CD8-positive, alpha-beta memory T cell (primary cell): ENCODE measurements around the gene NFIC. TPM values are rescaled to one million over a fixed set of nuclear protein-coding genes. Genes with fewer than 3 reads are reported as not detected.
A peak's percentile ranks its signal among the peaks of the same experiment; 100 is the strongest.

Experiments
- CTCF ChIA-PET: fragments of 350-600 bp; sonication (Branson Sonifier 250); formaldehyde crosslinking; loops from one replicate; lab custom pipeline; 2021; ENCODE audit warnings: antibody characterized with exemption; lab: Charles Lee
- POLR2A ChIA-PET: fragments of 350-600 bp; sonication (Branson Sonifier 250); formaldehyde crosslinking; loops from one replicate; lab custom pipeline; 2021; ENCODE audit warnings: antibody characterized with exemption; lab: Charles Lee
- DNase-seq, 5 donors: peaks; one replicate each; pipeline versions ENCODE4 v3.0.0 to v3.0.0-alpha.2; 2020 to 2022; ENCODE audit warnings: mixed read lengths in 1 of 5
- H3K27ac ChIP-seq: one replicate; pipeline ENCODE4 v1.7.0; 2013; ENCODE audit warnings: low read depth, mild to moderate bottlenecking, low read length, moderate library complexity
- H3K27me3 ChIP-seq: 2 replicates; pipeline ENCODE4 v1.7.0; 2013; ENCODE audit warnings: low read length, mild to moderate bottlenecking; ENCODE audit not compliant: insufficient read depth, poor library complexity, severe bottlenecking
- H3K36me3 ChIP-seq: 2 replicates; pipeline ENCODE4 v1.7.0; 2013; ENCODE audit warnings: mild to moderate bottlenecking, low read length, moderate library complexity; ENCODE audit not compliant: insufficient read depth
- H3K4me1 ChIP-seq: 2 replicates; pipeline ENCODE4 v1.7.0; 2013; ENCODE audit warnings: mild to moderate bottlenecking, low read length, moderate library complexity; ENCODE audit not compliant: insufficient read depth
- H3K4me3 ChIP-seq: 2 replicates; pipeline ENCODE4 v1.7.0; 2013; ENCODE audit warnings: mild to moderate bottlenecking, low read length
- H3K9me3 ChIP-seq: 2 replicates; pipeline ENCODE4 v1.7.0; 2013; ENCODE audit warnings: mild to moderate bottlenecking, low read length
- H3K27ac Mint-ChIP-seq, 8 donors: one replicate each; pipeline ENCODE4 v1.8.0; 2020 to 2021; ENCODE audit warnings: mixed read lengths in 8 of 8, mild to moderate bottlenecking in 6 of 8, inconsistent platforms in 3 of 8, moderate library complexity in 3 of 8
- H3K27me3 Mint-ChIP-seq, 2 donors: one replicate each; pipeline ENCODE4 v1.8.0; 2020 to 2021; ENCODE audit warnings: mixed read lengths in 2 of 2, mild to moderate bottlenecking in 1 of 2, moderate library complexity in 1 of 2
- H3K36me3 Mint-ChIP-seq, 3 donors: one replicate each; pipeline ENCODE4 v1.8.0; 2020 to 2021; ENCODE audit warnings: mixed read lengths in 3 of 3, inconsistent platforms in 1 of 3, mild to moderate bottlenecking in 1 of 3
- H3K4me1 Mint-ChIP-seq, 3 donors: one replicate each; pipeline ENCODE4 v1.8.0; 2020 to 2021; ENCODE audit warnings: mixed read lengths in 3 of 3, inconsistent platforms in 1 of 3, mild to moderate bottlenecking in 1 of 3
- H3K4me3 Mint-ChIP-seq, 7 donors: one replicate each; pipeline ENCODE4 v1.8.0; 2020 to 2021; ENCODE audit warnings: mixed read lengths in 7 of 7, mild to moderate bottlenecking in 6 of 7, moderate library complexity in 4 of 7, inconsistent platforms in 2 of 7
- H3K9me3 Mint-ChIP-seq, 5 donors: one replicate each; pipeline ENCODE4 v1.8.0; 2020 to 2022; ENCODE audit warnings: mixed read lengths in 5 of 5, mild to moderate bottlenecking in 3 of 5, moderate library complexity in 2 of 5, inconsistent platforms in 1 of 5
- polyA plus RNA-seq: library from polyadenylated mRNA; unstranded; fragments of 300-500 nt; fragmentation: Illumina TruSeq; gene quantifications from one replicate; pipeline ENCODE4 v1.2.3, GENCODE V29; 2021
- total RNA-seq, 2 experiments: library from RNA; stranded (reverse); gene quantifications; one replicate each; pipeline ENCODE4 v1.2.3, GENCODE V29; 2021

The NFIC gene
- total and polyA plus RNA-seq, 3 experiments from 2014 or later = 16.1 to 19.4 (median 17.8) TPM

DNA sequence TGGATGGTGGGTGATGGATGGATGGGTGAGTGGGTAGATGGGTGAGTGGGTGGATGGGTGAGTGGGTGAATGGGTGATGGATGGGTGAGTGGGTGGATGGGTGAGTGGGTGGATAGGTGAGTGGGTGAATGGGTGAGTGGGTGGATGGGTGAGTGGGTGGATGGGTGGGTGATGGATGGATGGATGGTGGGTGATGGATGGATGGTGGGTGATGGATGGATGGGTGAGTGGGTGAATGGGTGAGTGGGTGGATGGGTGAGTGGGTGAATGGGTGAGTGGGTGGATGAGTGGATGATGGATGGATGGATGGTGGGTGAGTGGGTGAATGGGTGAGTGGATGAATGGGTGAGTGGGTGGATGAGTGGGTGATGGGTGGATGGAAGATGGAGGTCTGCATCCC, 111.1 kb downstream of the NFIC start:
- Histone ChIP-seq H3K27me3 (no peaks in the 10 kb centered on the region), H3K36me3 (no peaks in the 10 kb centered on the region), H3K4me3 (no peak overlapping the region), H3K4me1 (peaks cover 9% of the 10 kb centered on the region), H3K27ac (no peak overlapping the region), H3K9me3 (no peaks in the 10 kb centered on the region)
- Mint-ChIP-seq H3K9me3 (no peaks in the 10 kb centered on the region), H3K27ac (no peak overlapping the region), H3K36me3 (no peaks in the 10 kb centered on the region), H3K4me3 (no peak overlapping the region), H3K27me3 (no peaks in the 10 kb centered on the region), H3K4me1 (peaks cover 10 to 16% (median 12%) of the 10 kb centered on the region in 3 donors)
- no peak for DNase-seq
- POLR2A ChIA-PET = no interaction called here
- CTCF ChIA-PET = no interaction called here

DNA sequence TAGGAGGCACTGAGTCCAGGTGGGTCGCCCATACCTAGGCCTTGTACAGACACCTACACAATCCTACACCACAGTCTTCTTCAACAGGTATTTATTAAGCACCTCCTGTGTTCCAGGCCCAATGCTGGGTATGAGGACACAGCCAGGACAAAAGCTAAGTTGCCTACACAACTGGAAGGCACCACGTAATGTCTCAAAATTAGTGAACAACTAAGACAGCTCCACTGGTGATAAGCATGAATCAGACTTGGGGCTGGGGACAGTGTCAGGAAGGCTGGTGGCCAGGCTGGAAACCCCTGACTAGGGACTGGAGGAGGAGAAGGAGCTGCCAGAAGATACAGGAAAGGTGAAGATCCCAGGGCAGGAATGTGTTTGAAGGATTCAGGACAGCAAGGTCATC, 111.6 kb downstream of the NFIC start:
- no peaks in the 10 kb centered on the region for H3K36me3 ChIP-seq
- no peaks in the 10 kb centered on the region for H3K27me3 ChIP-seq
- ChIA-PET POLR2A (no interaction called here), CTCF (no interaction called here)
- Mint-ChIP-seq H3K36me3 (no peaks in the 10 kb centered on the region), H3K4me1 (peaks cover 10 to 16% (median 12%) of the 10 kb centered on the region in 3 donors), H3K9me3 (no peaks in the 10 kb centered on the region), H3K27me3 (no peaks in the 10 kb centered on the region), H3K27ac (peak overlapping the region in 3 of 8 donors; percentile 29 to 91 (median 69)), H3K4me3 (peak overlapping the region in 5 of 7 donors; percentile 5 to 70 (median 62))
- no peaks in the 10 kb centered on the region for H3K9me3 ChIP-seq
- H3K27ac ChIP-seq = no peak overlapping the region
- no peak for DNase-seq
- H3K4me3 ChIP-seq = no peak overlapping the region
- H3K4me1 ChIP-seq = peaks cover 9% of the 10 kb centered on the region

DNA sequence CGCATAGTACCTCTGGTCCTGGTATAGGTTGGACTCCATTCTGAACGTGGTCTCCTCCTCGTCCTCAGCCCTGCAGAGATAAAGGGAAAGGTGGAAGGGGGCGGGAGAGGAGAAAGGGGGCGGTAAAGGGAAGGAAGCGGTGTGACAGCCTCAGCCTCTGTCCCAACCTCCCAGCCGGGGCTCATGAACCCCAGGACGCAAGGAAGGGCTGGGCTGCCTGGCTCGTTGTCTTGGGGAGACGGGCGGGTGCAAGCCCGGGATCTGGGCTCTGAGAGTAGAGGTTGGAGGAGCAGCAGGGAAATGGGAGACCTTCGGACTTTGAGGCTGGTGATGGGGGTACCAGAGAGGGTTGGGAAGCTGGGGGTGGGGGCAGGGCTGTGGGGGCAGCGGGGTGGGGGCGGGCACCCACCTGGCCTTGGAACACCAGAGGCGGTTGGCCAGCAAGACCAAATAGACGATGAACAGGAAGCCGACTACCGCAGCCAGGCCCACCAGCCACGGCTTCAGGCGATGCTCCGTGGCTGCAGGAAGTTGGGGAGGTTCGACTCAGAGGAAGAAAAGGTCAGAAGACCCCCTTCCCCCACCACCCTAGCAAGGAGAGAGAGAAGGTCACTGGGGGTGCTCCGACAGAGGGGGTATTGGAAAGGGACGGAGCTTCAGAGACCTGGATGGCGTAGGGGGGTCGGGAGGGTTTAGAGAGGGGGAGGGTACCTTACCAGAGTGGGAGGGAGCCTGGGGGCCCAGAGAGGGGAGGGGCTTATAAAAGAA, 112.2 kb downstream of the NFIC start:
- H3K4me3 ChIP-seq = no peak overlapping the region
- DNase-seq = peak in 2 of 5 donors; percentile 3 to 20
- peaks cover 9% of the 10 kb centered on the region for H3K4me1 ChIP-seq
- POLR2A ChIA-PET = interaction anchor here (0.6 kb wide), 1 partner anchor 137 kb away, joined by 4 read pairs; no protein-coding TSS in a partner anchor
- peak overlapping the region in 4 of 8 donors; percentile 22 to 84 (median 74) for H3K27ac Mint-ChIP-seq
- peaks cover 10 to 16% (median 12%) of the 10 kb centered on the region in 3 donors for H3K4me1 Mint-ChIP-seq
- no peaks in the 10 kb centered on the region for H3K36me3 ChIP-seq
- H3K9me3 ChIP-seq = no peaks in the 10 kb centered on the region
- H3K27ac ChIP-seq = no peak overlapping the region
- peak overlapping the region in 5 of 7 donors; percentile 62 to 79 (median 72) for H3K4me3 Mint-ChIP-seq
- H3K27me3 Mint-ChIP-seq = no peaks in the 10 kb centered on the region
- CTCF ChIA-PET = interaction anchor here (0.9 kb wide), 1 partner anchor 49 kb away, joined by 3 read pairs; no protein-coding TSS in a partner anchor
- H3K9me3 Mint-ChIP-seq = no peaks in the 10 kb centered on the region
- no peaks in the 10 kb centered on the region for H3K36me3 Mint-ChIP-seq
- H3K27me3 ChIP-seq = no peaks in the 10 kb centered on the region

DNA sequence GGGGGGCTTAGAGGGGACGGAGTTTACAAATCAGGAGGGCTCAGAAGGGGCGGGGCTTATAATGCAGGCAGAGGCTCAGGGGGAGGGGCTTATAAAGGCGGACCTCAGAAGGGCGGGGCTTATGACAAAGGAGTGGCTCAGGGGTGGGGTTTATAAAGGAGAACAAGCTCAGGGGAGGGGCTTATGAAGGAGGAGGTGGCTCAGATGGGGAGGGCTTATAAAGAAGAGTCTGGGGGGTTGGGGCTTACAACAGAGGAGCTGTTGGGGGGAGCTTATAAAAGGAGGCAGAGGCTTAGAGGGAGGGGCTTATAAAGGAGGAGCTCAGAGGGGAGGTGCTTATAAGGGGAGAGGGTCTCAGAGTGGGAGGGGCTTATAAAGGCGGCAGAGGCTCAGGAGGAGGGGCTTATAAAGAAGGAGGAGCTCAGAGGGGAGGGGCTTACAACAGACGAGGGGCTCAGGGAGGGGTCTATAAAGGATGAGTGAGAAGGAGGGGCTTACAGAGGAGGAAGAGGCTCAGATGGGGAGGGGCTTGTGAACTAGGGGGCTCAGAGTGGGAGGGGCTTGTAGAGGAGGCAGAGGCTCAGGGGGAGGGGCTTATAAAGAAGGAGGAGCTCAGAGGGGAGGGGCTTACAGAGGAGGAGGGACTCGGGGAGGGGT, 112.9 kb downstream of the NFIC start:
- H3K9me3 ChIP-seq = no peaks in the 10 kb centered on the region
- H3K27me3 ChIP-seq = no peaks in the 10 kb centered on the region
- Mint-ChIP-seq H3K36me3 (no peaks in the 10 kb centered on the region), H3K9me3 (no peaks in the 10 kb centered on the region), H3K27ac (peak overlapping the region in 1 of 8 donors; percentile 84), H3K27me3 (peaks cover 0 to under 1% of the 10 kb centered on the region in 2 donors), H3K4me1 (peaks cover 10 to 16% (median 12%) of the 10 kb centered on the region in 3 donors), H3K4me3 (peak overlapping the region in 5 of 7 donors; percentile 33 to 79 (median 62))
- ChIA-PET CTCF (interaction anchor here (0.6 to 0.9 kb wide), 2 partner anchors 34 to 50 kb away, joined by 3 read pairs; no protein-coding TSS in a partner anchor), POLR2A (interaction anchor here (0.6 kb wide), 2 partner anchors 54 to 138 kb away, joined by 4 read pairs; no protein-coding TSS in a partner anchor)
- no peak overlapping the region for H3K27ac ChIP-seq
- DNase-seq = peak; percentile 25 to 71 (median 51)
- H3K4me3 ChIP-seq = no peak overlapping the region
- no peaks in the 10 kb centered on the region for H3K36me3 ChIP-seq
- peaks cover 9% of the 10 kb centered on the region for H3K4me1 ChIP-seq

GRCh38 chr19:3479834-3480215, 113.4 kb downstream of the NFIC start:
- H3K27ac ChIP-seq = no peak overlapping the region
- H3K27me3 ChIP-seq = no peaks in the 10 kb centered on the region
- no peak overlapping the region for H3K4me3 Mint-ChIP-seq
- peak in 3 of 5 donors; percentile 25 to 46 (median 28) for DNase-seq
- no peaks in the 10 kb centered on the region for H3K9me3 Mint-ChIP-seq
- ChIA-PET POLR2A (interaction anchor here (0.6 kb wide), 1 partner anchor 53 kb away, joined by 4 read pairs; no protein-coding TSS in a partner anchor), CTCF (interaction anchor here (0.6 to 0.9 kb wide), 2 partner anchors 35 to 51 kb away, joined by 3 read pairs; no protein-coding TSS in a partner anchor)
- no peak overlapping the region for H3K4me3 ChIP-seq
- H3K4me1 Mint-ChIP-seq = peaks cover 10 to 16% (median 12%) of the 10 kb centered on the region in 3 donors
- no peak overlapping the region for H3K27ac Mint-ChIP-seq
- no peaks in the 10 kb centered on the region for H3K36me3 Mint-ChIP-seq
- no peaks in the 10 kb centered on the region for H3K36me3 ChIP-seq
- H3K9me3 ChIP-seq = no peaks in the 10 kb centered on the region
- peaks cover 9% of the 10 kb centered on the region for H3K4me1 ChIP-seq
- peaks cover 0 to 4% of the 10 kb centered on the region in 2 donors for H3K27me3 Mint-ChIP-seq

GRCh38 chr19:3480383-3481091, 114.2 kb downstream of the NFIC start, which contains the start of gene SMIM24:
Gene SMIM24 (minus strand): TSS chr19:3480525. CDS start chr19:3480463, 62 bp downstream.
- Histone ChIP-seq H3K27ac (no peak within 1 kb of the TSS), H3K27me3 (no peaks in the 10 kb centered on the region), H3K4me3 (no peak within 1 kb of the TSS), H3K4me1 (peaks cover 9% of the 10 kb centered on the region), H3K9me3 (no peaks in the 10 kb centered on the region), H3K36me3 (no peaks in the 10 kb centered on the region)
- peaks cover 0 to 4% of the 10 kb centered on the region in 2 donors for H3K27me3 Mint-ChIP-seq
- H3K4me1 Mint-ChIP-seq = peaks cover 10 to 16% (median 12%) of the 10 kb centered on the region in 3 donors
- no peaks in the 10 kb centered on the region for H3K36me3 Mint-ChIP-seq
- no peak within 1 kb of the TSS for H3K27ac Mint-ChIP-seq
- no peak for DNase-seq
- ChIA-PET CTCF (interaction anchor here (0.6 to 1.5 kb wide), 2 partner anchors 7 to 54 kb away, joined by 3 read pairs; no protein-coding TSS in a partner anchor), POLR2A (no interaction called here)
- H3K4me3 Mint-ChIP-seq = peak within 1 kb of the TSS in 1 of 7 donors; percentile 5
- H3K9me3 Mint-ChIP-seq = no peaks in the 10 kb centered on the region

GRCh38 chr19:3481241-3482090, 115.1 kb downstream of the NFIC start:
- peaks cover 10 to 16% (median 12%) of the 10 kb centered on the region in 3 donors for H3K4me1 Mint-ChIP-seq
- CTCF ChIA-PET = interaction anchor here (1.5 kb wide), 1 partner anchor 8 kb away, joined by 3 read pairs; no protein-coding TSS in a partner anchor
- DNase-seq = no peak
- no peak overlapping the region for H3K27ac ChIP-seq
- H3K27me3 Mint-ChIP-seq = peaks cover 0 to 4% of the 10 kb centered on the region in 2 donors
- no peaks in the 10 kb centered on the region for H3K36me3 ChIP-seq
- H3K4me3 ChIP-seq = no peak overlapping the region
- no peak overlapping the region for H3K4me3 Mint-ChIP-seq
- no peak overlapping the region for H3K27ac Mint-ChIP-seq
- POLR2A ChIA-PET = no interaction called here
- H3K9me3 ChIP-seq = no peaks in the 10 kb centered on the region
- H3K36me3 Mint-ChIP-seq = no peaks in the 10 kb centered on the region
- H3K4me1 ChIP-seq = peaks cover 9% of the 10 kb centered on the region
- no peaks in the 10 kb centered on the region for H3K27me3 ChIP-seq
- no peaks in the 10 kb centered on the region for H3K9me3 Mint-ChIP-seq
